Activated CD4-positive, alpha-beta T cell treated with anti-CD3 and anti-CD28 coated beads for 36 hours (primary cell): ENCODE data around the gene ZNF565. TPM values are rescaled to one million over a fixed set of nuclear protein-coding genes. Genes with fewer than 3 reads are reported as not detected.
"Not testable (repeated sequence)": the region's sequence is repeated elsewhere in the genome, so short reads cannot be mapped to it uniquely, and the experiment has no call there.

Experiments
- ATAC-seq: fragments of 200-7000 bp; cut with Tn5 transposase; one replicate; pipeline ENCODE4 v1.10.0; 2021; ENCODE audit warnings: mild to moderate bottlenecking, moderate library complexity
- CTCF ChIA-PET: fragments of 350-600 bp; sonication (Branson Sonifier 250); formaldehyde crosslinking; loops from one replicate; lab custom pipeline; 2021; ENCODE audit warnings: antibody characterized with exemption; lab: Charles Lee
- POLR2A ChIA-PET: fragments of 350-600 bp; sonication (Branson Sonifier 250); formaldehyde crosslinking; loops from one replicate; lab custom pipeline; 2021; ENCODE audit warnings: antibody characterized with exemption, inconsistent platforms; lab: Charles Lee
- DNase-seq: peaks from one replicate; pipeline ENCODE4 v3.0.0-alpha.2; 2020
- H3K27ac Mint-ChIP-seq: one replicate; pipeline ENCODE4 v1.8.0; 2021; ENCODE audit warnings: mixed read lengths
- H3K27me3 Mint-ChIP-seq: one replicate; pipeline ENCODE4 v1.8.0; 2021; ENCODE audit warnings: mixed read lengths
- H3K36me3 Mint-ChIP-seq: one replicate; pipeline ENCODE4 v1.8.0; 2021; ENCODE audit warnings: low read depth, mixed read lengths
- H3K4me1 Mint-ChIP-seq: one replicate; pipeline ENCODE4 v1.8.0; 2021; ENCODE audit warnings: mixed read lengths
- H3K4me3 Mint-ChIP-seq: one replicate; pipeline ENCODE4 v1.8.0; 2021; ENCODE audit warnings: mild to moderate bottlenecking, moderate library complexity, mixed read lengths
- H3K9me3 Mint-ChIP-seq: one replicate; pipeline ENCODE4 v1.8.0; 2021; ENCODE audit warnings: low read depth, mixed read lengths
- intact Hi-C, 2 experiments: fragments of 100-400 bp; cut with DNase I in 1 of 2; cut with micrococcal nuclease in 1 of 2; formaldehyde crosslinking; loops; one replicate each; pipeline versions ENCODE4 v1.14.2 to v1.15.1; 2022 to 2024; cut with DNase I, micrococcal nuclease
- total RNA-seq, 2 experiments: library from RNA; stranded (reverse); gene quantifications; one replicate each; pipeline ENCODE4 v1.2.3, GENCODE V29; 2021

The ZNF565 gene
- total RNA-seq, 2 experiments from 2014 or later = 2.8 to 2.9 TPM

- H3K9me3 Mint-ChIP-seq, H3K27me3 Mint-ChIP-seq, H3K4me1 Mint-ChIP-seq, H3K27ac Mint-ChIP-seq, ATAC-seq, DNase-seq, H3K4me3 Mint-ChIP-seq, POLR2A ChIA-PET, H3K36me3 Mint-ChIP-seq: not testable (repeated sequence)
- intact Hi-C loops = loop anchor here in 1 of 2 experiments (5.0 kb wide), 1 partner anchor 112 kb away; no protein-coding TSS in a partner anchor
- CTCF ChIA-PET = interaction anchor here (3.7 kb wide), 1 partner anchor 46 kb away, joined by 23 read pairs; no protein-coding TSS in a partner anchor
Observed at GRCh38 chr19:36173846-36174245, 40.6 kb downstream of the ZNF565 start.

- intact Hi-C loops = loop anchor here in 1 of 2 experiments (5.0 kb wide), 1 partner anchor 111 kb away; no protein-coding TSS in a partner anchor
- POLR2A ChIA-PET = no interaction called here
Observed at GRCh38 chr19:36172852-36173251, 41.6 kb downstream of the ZNF565 start.

GRCh38 chr19:36169084-36169760, 45.2 kb downstream of the ZNF565 start:
- Mint-ChIP-seq H3K27ac (no peak overlapping the region), H3K4me1 (peaks cover 4% of the 10 kb centered on the region), H3K4me3 (no peak overlapping the region), H3K27me3 (no peaks in the 10 kb centered on the region), H3K9me3 (no peaks in the 10 kb centered on the region), H3K36me3 (no peaks in the 10 kb centered on the region)
- intact Hi-C loops = no loop called here
- CTCF ChIA-PET = interaction anchor here (0.7 to 4.0 kb wide), 7 partner anchors 11 to 115 kb away, joined by 3 to 59 read pairs (median 3); partner anchors contain the start of genes THAP8 and WDR62
- ATAC-seq (no peak), DNase-seq (no peak)
- POLR2A ChIA-PET = interaction anchor here (0.6 kb wide), 1 partner anchor 25 kb away, joined by 3 read pairs; no protein-coding TSS in a partner anchor

More at GRCh38 chr19:36172852-36173251, 41.6 kb downstream of the ZNF565 start:
- ATAC-seq (no peak), DNase-seq (no peak)
- H3K27me3 Mint-ChIP-seq = no peaks in the 10 kb centered on the region
- no peak overlapping the region for H3K27ac Mint-ChIP-seq
- no peaks in the 10 kb centered on the region for H3K9me3 Mint-ChIP-seq
- no peak overlapping the region for H3K4me3 Mint-ChIP-seq
- H3K4me1 Mint-ChIP-seq = peaks cover 4% of the 10 kb centered on the region
- H3K36me3 Mint-ChIP-seq = no peaks in the 10 kb centered on the region
- CTCF ChIA-PET = interaction anchor here (0.6 to 3.7 kb wide), 3 partner anchors 45 to 176 kb away, joined by 3 to 23 read pairs (median 3); no protein-coding TSS in a partner anchor

GRCh38 chr19:36163813-36164212, 50.7 kb downstream of the ZNF565 start:
- ChIA-PET POLR2A (interaction anchor here (0.6 kb wide), 1 partner anchor 205 kb away, joined by 6 read pairs; no protein-coding TSS in a partner anchor), CTCF (interaction anchor here (0.9 to 1.0 kb wide), 2 partner anchors 10 to 36 kb away, joined by 3 to 4 read pairs; no protein-coding TSS in a partner anchor)
- DNase-seq = no peak

GRCh38 chr19:36160821-36161596, 53.5 kb downstream of the ZNF565 start:
- no peak for ATAC-seq
- H3K9me3 Mint-ChIP-seq = no peaks in the 10 kb centered on the region
- intact Hi-C loops = no loop called here

More at GRCh38 chr19:36163813-36164212, 50.7 kb downstream of the ZNF565 start:
- H3K27me3 Mint-ChIP-seq = no peaks in the 10 kb centered on the region
- H3K27ac Mint-ChIP-seq = no peak overlapping the region
- H3K9me3 Mint-ChIP-seq = no peaks in the 10 kb centered on the region
- ATAC-seq = no peak
- no peaks in the 10 kb centered on the region for H3K4me1 Mint-ChIP-seq
- peaks cover 2% of the 10 kb centered on the region for H3K36me3 Mint-ChIP-seq
- intact Hi-C loops = no loop called here
- H3K4me3 Mint-ChIP-seq = no peak overlapping the region

GRCh38 chr19:36153126-36153525, 61.3 kb downstream of the ZNF565 start:
- intact Hi-C loops = no loop called here
- CTCF ChIA-PET = interaction anchor here (0.7 to 1.1 kb wide), 2 partner anchors 25 to 193 kb away, joined by 3 to 5 read pairs; no protein-coding TSS in a partner anchor
- Mint-ChIP-seq H3K9me3 (no peaks in the 10 kb centered on the region), H3K4me1 (no peaks in the 10 kb centered on the region), H3K36me3 (peaks cover 13% of the 10 kb centered on the region), H3K27me3 (no peaks in the 10 kb centered on the region), H3K27ac (no peak overlapping the region), H3K4me3 (no peak overlapping the region)
- POLR2A ChIA-PET = no interaction called here
- DNase-seq (no peak), ATAC-seq (no peak)

More at GRCh38 chr19:36160821-36161596, 53.5 kb downstream of the ZNF565 start:
- Mint-ChIP-seq H3K27ac (no peak overlapping the region), H3K27me3 (no peaks in the 10 kb centered on the region), H3K4me1 (no peaks in the 10 kb centered on the region), H3K36me3 (peaks cover 2% of the 10 kb centered on the region), H3K4me3 (no peak overlapping the region)
- POLR2A ChIA-PET = no interaction called here
- no peak for DNase-seq
- CTCF ChIA-PET = interaction anchor here (0.7 kb wide), 1 partner anchor 18 kb away, joined by 5 read pairs; no protein-coding TSS in a partner anchor

GRCh38 chr19:36152352-36153091, 61.9 kb downstream of the ZNF565 start, which contains the start of gene COX7A1:
Gene COX7A1, minus strand, starts transcription at chr19:36152447. Its CDS starts 40 bp downstream, at chr19:36152407.
- DNase-seq = no peak
- H3K4me1 Mint-ChIP-seq = no peaks in the 10 kb centered on the region
- H3K27ac Mint-ChIP-seq = no peak within 1 kb of the TSS
- H3K36me3 Mint-ChIP-seq = peaks cover 13% of the 10 kb centered on the region
- H3K4me3 Mint-ChIP-seq = no peak within 1 kb of the TSS
- POLR2A ChIA-PET = no interaction called here
- intact Hi-C loops = no loop called here
- H3K9me3 Mint-ChIP-seq = no peaks in the 10 kb centered on the region
- no peaks in the 10 kb centered on the region for H3K27me3 Mint-ChIP-seq
- CTCF ChIA-PET = interaction anchor here (0.7 to 1.1 kb wide), 2 partner anchors 25 to 193 kb away, joined by 3 to 5 read pairs; no protein-coding TSS in a partner anchor
- ATAC-seq = no peak

- Mint-ChIP-seq H3K9me3 (no peaks in the 10 kb centered on the region), H3K4me3 (no peak overlapping the region), H3K27me3 (no peaks in the 10 kb centered on the region), H3K36me3 (peaks cover 17% of the 10 kb centered on the region), H3K4me1 (no peaks in the 10 kb centered on the region), H3K27ac (no peak overlapping the region)
- intact Hi-C loops = no loop called here
- ATAC-seq (no peak), DNase-seq (no peak)
- POLR2A ChIA-PET = no interaction called here
- CTCF ChIA-PET = no interaction called here
Observed at GRCh38 chr19:36152019-36152351, 62.5 kb downstream of the ZNF565 start.

GRCh38 chr19:36151144-36152018, 63.1 kb downstream of the ZNF565 start:
- H3K36me3 Mint-ChIP-seq = peaks cover 22% of the 10 kb centered on the region
- H3K27ac Mint-ChIP-seq = no peak overlapping the region
- H3K9me3 Mint-ChIP-seq = no peaks in the 10 kb centered on the region
- POLR2A ChIA-PET = interaction anchor here (0.6 kb wide), 2 partner anchors 60 to 531 kb away, joined by 3 to 6 read pairs; no protein-coding TSS in a partner anchor
- CTCF ChIA-PET = interaction anchor here (0.6 kb wide), 1 partner anchor 23 kb away, joined by 3 read pairs; no protein-coding TSS in a partner anchor
- H3K27me3 Mint-ChIP-seq = no peaks in the 10 kb centered on the region
- no peak overlapping the region for H3K4me3 Mint-ChIP-seq
- DNase-seq (no peak), ATAC-seq (no peak)
- intact Hi-C loops = no loop called here
- no peaks in the 10 kb centered on the region for H3K4me1 Mint-ChIP-seq

GRCh38 chr19:36150586-36150985, 63.9 kb downstream of the ZNF565 start:
- no peaks in the 10 kb centered on the region for H3K4me1 Mint-ChIP-seq
- DNase-seq = no peak
- ChIA-PET POLR2A (interaction anchor here (0.6 kb wide), 2 partner anchors 61 to 532 kb away, joined by 3 to 6 read pairs; no protein-coding TSS in a partner anchor), CTCF (interaction anchor here (1.1 kb wide), 1 partner anchor 23 kb away, joined by 3 read pairs; no protein-coding TSS in a partner anchor)
- H3K27ac Mint-ChIP-seq = no peak overlapping the region
- no peaks in the 10 kb centered on the region for H3K27me3 Mint-ChIP-seq
- no peaks in the 10 kb centered on the region for H3K9me3 Mint-ChIP-seq
- no peak for ATAC-seq
- intact Hi-C loops = no loop called here
- H3K4me3 Mint-ChIP-seq = no peak overlapping the region
- H3K36me3 Mint-ChIP-seq = peaks cover 30% of the 10 kb centered on the region
